CD4-positive, alpha-beta T cell treated with Interleukin-15 for 1 hour (primary cell): Measurements from ENCODE around the gene PRCC.
A peak's percentile ranks its signal among the peaks of the same experiment; 100 is the strongest.

Source experiments
- DNase-seq: peaks from one replicate; pipeline ENCODE4 v3.0.0-alpha.2; 2020

PRCC gene

DNA sequence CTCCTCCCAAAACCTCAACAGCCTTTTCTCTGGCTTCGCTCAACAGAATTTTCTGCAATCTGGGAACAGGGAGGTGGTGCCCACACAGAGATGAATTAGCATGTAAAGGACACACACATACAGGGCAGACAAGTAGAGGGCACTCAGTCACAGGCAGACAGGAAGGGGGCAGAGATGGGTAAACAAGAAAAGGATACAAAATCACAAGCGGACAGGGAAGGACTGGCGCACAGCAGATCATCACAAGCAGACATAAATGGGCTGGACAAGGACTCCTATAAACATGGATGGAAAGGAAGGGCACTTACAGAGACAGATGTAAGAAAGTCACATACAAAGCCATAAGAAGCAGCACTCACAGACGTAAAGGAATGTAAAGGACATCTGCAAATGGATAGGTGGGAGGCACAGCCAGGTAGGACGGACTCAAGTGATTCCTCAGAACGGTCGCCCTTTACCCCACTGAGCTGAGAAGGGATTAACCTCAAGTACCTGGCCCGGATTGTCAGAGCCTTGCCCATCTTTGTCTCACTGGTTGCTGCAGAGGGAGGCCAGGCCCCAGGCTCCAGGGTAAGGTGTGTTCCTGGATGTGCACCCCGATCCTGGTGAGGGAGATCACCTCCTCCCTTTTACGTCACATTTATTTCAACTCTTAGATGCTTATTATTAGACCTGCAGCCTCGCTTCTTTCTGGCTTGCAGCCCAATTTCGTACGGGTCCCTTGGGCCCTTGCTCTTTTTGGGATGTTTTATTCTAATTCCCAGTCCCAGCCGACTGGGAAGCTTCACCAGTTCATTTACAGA lies 836 bp upstream of the PRCC start:
- no peak for DNase-seq

GRCh38 chr1:156767879-156768604 lies 707 bp downstream of the PRCC start:
- DNase-seq, result no peak

DNA sequence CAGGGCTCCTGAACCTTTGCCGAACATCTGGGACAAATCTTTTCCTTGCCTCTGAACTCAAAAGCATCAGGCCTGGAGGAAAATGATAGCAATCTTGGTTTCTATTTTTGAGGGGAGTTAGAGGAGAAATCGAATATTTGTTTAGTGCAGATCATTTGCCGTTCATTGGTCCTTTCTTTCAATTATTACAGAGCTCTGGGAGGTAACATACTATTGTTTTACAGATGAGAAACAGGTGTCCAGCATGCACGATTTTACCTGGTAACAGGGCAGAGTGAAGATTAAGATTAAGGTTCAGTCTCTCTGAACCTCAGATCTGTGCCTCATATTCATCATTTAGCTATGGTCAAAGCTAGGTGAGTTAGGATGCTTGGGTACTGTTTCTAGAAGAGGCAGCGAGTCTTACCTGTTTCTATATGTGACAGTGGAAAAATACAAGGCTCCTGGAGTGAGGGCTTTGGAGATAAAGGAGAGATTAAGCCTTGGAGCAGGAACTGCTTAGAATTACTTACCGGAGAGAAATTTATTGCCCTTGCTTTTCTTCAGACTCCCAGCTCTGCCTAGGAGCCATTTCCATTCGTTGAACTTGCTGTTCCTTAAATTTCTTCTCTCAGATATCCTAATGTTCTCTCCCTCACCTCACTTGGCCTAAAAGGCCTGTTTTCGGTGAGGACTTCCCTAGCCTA lies 1.4 kb downstream of the PRCC start:
- DNase-seq, result no peak

GRCh38 chr1:156772222-156772621 lies 4.9 kb downstream of the PRCC start:
- no peak for DNase-seq

DNA sequence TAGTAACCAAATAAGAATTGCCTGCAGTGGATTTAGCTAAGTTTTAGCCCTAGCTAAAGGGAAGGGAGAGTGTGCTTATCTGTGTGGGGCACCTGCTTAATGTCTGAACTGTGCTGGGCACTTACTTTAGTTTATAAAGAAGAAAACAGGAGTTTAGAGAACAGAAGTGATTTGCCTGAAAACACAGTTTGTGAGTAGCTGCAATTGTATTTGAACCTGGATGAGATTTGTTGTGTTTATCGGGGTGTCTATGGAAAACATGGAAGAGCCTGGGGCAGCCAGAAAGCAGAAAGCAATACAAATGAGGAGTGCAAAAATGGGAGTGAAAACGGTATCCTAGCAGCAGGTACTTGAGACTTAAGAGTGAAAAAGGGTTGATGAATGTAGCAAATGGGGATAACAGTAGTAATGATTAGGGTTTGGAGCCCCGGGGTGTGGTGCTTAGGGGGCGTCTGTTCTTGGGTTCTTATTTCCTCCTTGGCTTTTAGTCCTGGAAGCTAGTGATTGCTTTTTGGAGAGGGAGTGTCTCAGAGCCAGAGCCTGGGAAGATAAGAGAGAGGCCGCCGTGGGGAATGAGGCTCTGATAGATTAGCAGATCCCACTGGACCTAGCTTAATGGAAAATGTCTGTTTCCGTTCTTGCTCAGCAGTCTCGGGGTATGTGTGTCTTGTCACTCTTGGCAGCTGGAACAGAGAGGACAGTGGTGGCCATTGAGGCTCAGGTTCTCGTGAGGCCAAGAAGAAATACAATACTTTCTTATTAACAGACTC lies 5.6 kb downstream of the PRCC start:
- no peak for DNase-seq

DNA sequence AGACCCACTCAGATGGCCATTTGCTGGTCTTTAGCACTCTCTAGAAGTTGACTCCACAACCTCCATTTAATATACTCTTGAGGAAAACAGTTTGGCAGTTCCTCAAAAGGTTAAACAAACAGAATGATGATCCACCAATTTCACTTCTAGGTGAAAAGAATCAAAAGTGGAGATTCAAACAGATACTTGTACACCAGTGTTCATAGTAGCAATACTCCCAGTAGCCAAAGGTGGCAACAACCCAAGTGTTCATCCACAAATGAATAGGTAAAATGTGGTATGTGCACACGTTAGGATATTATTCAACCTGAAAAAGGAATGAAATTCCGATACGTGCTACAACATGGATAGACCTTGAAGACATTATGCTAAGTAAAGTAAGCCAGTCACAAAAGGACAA lies 6.3 kb downstream of the PRCC start:
- DNase-seq, result no peak

GRCh38 chr1:156775799-156776198 lies 8.5 kb downstream of the PRCC start:
- no peak for DNase-seq

DNA sequence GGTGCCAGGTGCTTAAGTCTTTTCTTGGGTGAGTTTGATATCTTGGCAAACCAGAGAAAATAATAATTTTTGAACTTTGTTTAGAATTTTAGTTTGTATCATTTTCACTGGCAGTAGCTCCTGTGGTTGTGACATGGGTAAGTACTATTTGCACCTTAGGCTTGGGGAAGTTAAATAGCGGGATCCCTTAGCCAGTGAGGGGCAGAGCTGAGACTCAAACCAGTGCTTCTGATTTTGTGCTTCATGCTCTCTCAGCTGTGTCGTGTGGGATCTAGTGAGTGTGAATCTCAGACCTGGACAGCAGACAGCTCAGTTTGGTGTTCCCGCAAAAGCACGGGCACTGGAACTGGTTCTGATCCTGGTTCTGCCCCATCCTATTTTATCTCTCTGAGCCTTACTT lies 9.6 kb downstream of the PRCC start:
- no peak for DNase-seq

GRCh38 chr1:156777573-156777972 lies 10.2 kb downstream of the PRCC start:
- no peak for DNase-seq

GRCh38 chr1:156781585-156782186 lies 14.4 kb downstream of the PRCC start:
- no peak for DNase-seq

- DNase-seq, result no peak
Observed at GRCh38 chr1:156785458-156785857, 18.1 kb downstream of the PRCC start.

DNA sequence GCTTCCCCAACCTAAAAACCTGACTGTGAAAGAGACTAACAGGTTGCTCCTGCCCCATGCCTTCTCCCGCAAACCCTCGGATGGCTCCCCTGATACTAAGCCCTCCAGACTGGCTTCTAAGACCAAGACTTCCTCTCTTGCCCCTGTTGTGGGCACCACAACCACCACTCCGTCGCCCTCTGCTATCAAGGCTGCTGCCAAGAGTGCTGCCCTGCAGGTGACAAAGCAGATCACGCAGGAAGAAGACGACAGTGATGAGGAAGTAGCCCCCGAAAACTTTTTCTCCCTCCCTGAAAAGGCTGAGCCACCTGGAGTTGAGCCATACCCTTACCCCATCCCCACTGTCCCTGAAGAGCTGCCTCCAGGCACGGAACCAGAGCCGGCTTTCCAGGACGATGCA lies 19.3 kb downstream of the PRCC start:
- no peak for DNase-seq

DNA sequence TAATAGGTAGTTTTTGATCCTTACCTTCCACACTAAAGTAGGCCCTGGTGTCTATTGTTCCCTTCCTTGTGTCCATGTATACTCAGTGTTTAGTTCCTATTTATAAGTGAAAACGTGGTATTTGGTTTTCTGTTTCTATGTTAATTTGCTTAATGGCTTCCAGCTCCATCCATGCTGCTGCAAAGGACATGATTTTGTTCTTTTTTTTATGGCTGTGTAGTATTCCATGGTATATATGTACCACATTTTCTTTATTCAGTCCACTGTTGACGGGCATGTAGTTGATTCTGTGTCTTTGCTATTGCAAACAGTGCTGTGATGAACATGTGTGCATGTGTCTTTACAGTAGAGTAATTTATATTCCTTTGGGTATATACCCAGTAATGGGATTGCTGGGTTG lies 20.8 kb downstream of the PRCC start:
- no peak for DNase-seq

- no peak for DNase-seq
Observed at GRCh38 chr1:156789621-156790318, 22.4 kb downstream of the PRCC start.

GRCh38 chr1:156794506-156795373 lies 27.4 kb downstream of the PRCC start:
- no peak for DNase-seq

- no peak for DNase-seq
Observed at GRCh38 chr1:156795374-156795733, 28.0 kb downstream of the PRCC start.

- no peak for DNase-seq
Observed at GRCh38 chr1:156795787-156796186, 28.5 kb downstream of the PRCC start.

DNA sequence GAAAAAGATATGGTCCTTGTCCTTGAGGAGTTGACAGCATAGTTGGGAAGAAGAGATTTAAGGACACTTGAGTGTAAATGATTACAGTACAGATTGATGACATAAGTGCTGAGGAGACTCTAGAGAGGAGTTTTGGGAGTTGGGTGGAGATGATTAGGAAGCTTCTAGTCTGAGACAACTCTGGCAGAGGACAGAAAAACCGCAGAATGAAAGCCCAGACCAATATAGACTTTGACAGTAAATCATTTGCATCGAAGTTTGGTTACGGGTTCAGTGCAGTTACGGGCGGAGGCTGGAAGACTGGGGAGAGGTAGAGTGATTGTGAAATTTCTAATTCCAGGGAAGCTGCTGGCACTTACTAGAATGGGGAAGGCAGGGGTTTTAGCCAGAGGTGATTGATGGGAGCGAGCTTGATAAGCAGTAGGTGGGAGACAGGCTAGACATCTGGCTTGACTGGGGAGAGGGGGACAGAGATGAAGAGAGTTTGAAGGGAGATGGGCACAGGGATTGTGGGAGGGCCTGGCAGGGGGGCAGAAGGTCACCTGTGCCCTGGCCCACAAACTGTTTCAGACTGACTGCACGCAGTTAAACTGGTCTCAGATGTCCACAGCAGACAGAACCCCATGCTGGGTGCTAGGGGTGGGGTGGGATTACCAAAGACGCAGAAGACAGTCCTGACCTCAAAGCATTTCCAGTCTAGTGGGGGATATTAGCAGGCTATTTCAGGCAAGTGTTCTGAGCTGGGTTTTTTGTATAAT lies 29.2 kb downstream of the PRCC start:
- DNase-seq, result no peak

DNA sequence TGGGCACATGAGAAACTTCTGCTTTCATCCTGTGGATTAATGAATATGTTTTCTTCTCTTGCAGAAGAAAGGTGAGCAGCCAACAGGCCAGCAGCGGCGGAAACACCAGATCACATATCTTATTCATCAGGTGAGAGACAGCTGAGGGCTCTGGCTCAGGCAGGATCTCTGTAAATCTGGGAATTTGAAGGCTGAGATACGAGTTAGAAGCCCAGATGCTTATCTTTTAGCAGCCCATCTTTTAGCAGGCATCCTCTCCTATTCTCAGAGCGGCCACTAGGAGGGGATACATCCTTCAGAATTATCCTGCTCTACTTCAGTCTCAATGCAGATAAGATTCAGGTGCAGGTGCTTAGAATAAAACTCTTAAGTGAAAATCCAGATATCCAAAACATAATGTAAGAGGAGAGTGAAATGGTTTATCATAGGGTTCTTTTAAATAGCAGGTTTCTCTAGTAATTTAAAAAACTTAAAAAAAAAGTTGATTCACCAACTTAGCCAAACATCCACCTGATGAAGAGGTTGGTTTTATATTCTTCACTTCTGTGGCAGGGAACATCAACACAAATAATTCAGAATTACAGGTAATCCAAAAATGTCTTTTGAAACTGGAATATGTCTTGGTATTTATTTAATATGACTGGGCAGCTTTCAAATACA lies 30.0 kb downstream of the PRCC start:
- peak; percentile 54 for DNase-seq
